K562 (cell line): ENCODE measurements around the gene SNRPB. TPM values are rescaled to one million over a fixed set of nuclear protein-coding genes. Genes with fewer than 3 reads are reported as not detected.
"Not testable (repeated sequence)": the region's sequence is repeated elsewhere in the genome, so short reads cannot be mapped to it uniquely, and the experiment has no call there.

Experiments used
- ATAC-seq: fragments of 200-7000 bp; cut with Tn5 transposase; 3 replicates; pipeline ENCODE4 v1.9.1; 2020; ENCODE audit warnings: moderate library complexity
- BruUV-seq: library from RNA; stranded (reverse); fragments of 400-500 nt; replicated peaks from 2 replicates; lab custom pipeline; 2021; lab: Mats Ljungman, UMichigan
- CTCF ChIA-PET: fragments of 300-600 bp; formaldehyde crosslinking; extraction: SDS; loops from one replicate; lab custom pipeline; 2021; ENCODE audit warnings: low intra/inter-chr PET ratio; lab: Yijun Ruan, JAX
- POLR2A ChIA-PET: fragments of 300-600, 350-650 bp; sonication (Branson Sonifier 250); formaldehyde crosslinking; extraction: SDS; loops from one replicate; lab custom pipeline; 2021; ENCODE audit warnings: antibody characterized with exemption, inconsistent platforms; lab: Yijun Ruan, JAX
- DNase-seq, 4 experiments: peaks; one replicate each; pipeline versions ENCODE4 v3.0.0 to v3.0.0-alpha.2; 2011 to 2018; ENCODE audit warnings: low spot score in 3 of 4, mixed read lengths in 3 of 4; ENCODE audit errors: extremely low read depth in 1 of 4
- FAIRE-seq: peaks from 2 replicates; lab custom pipeline; 2011; peaks lifted over from hg19 to GRCh38; lab: Jason Lieb, UNC
- H2AFZ ChIP-seq: 2 replicates; pipeline ENCODE4 v1.6.0; 2011; ENCODE audit warnings: low read depth, low read length, control low read depth, inconsistent platforms
- H3K27ac ChIP-seq: fragments of 200-600 bp; 3 replicates; pipeline ENCODE4 v1.8.0; 2011; ENCODE audit warnings: low read depth, mild to moderate bottlenecking, control low read depth, inconsistent platforms, low read length, moderate library complexity, mixed read lengths; ENCODE audit errors: extremely low read depth
- H3K27me3 ChIP-seq, 2 experiments: fragments of 300-600 bp in 1 of 2; 2 replicates in 1 of 2; 3 replicates in 1 of 2; pipeline versions ENCODE4 v1.6.0 to v1.8.0; 2011; ENCODE audit warnings: inconsistent platforms in 2 of 2, low read length in 2 of 2, mild to moderate bottlenecking in 1 of 2, mixed read lengths in 1 of 2, moderate library complexity in 1 of 2; ENCODE audit not compliant: control insufficient read depth in 2 of 2, insufficient read depth in 2 of 2
- H3K36me3 ChIP-seq: fragments of 300-600 bp; 3 replicates; pipeline ENCODE4 v1.8.0; 2011; ENCODE audit warnings: mild to moderate bottlenecking, low read length, inconsistent platforms; ENCODE audit not compliant: control insufficient read depth, insufficient read depth
- H3K4me1 ChIP-seq, 2 experiments: fragments of 200-600 bp in 1 of 2; replicated peaks in 1 of 2; 2 replicates in 1 of 2; 3 replicates in 1 of 2; pipeline versions ENCODE4 v1.5.1 to v1.8.0; 2011; ENCODE audit warnings: inconsistent platforms in 2 of 2, low read length in 2 of 2, mild to moderate bottlenecking in 1 of 2, mixed read lengths in 1 of 2, moderate library complexity in 1 of 2; ENCODE audit not compliant: control insufficient read depth in 2 of 2, insufficient read depth in 2 of 2
- H3K4me2 ChIP-seq: 2 replicates; pipeline ENCODE4 v1.6.1; 2011; ENCODE audit warnings: low read length, control low read depth, inconsistent platforms, mixed read lengths; ENCODE audit not compliant: insufficient read depth
- H3K4me3 ChIP-seq: fragments of 200-600 bp; sonication (generic), shearing (Covaris generic); 2 replicates; pipeline ENCODE4 v1.5.1; 2016; ENCODE audit warnings: control low read depth, inconsistent platforms
- H3K79me2 ChIP-seq: fragments of 200-600 bp; 3 replicates; pipeline ENCODE4 v1.8.0; 2011; ENCODE audit warnings: low read length, inconsistent platforms; ENCODE audit not compliant: control insufficient read depth, insufficient read depth
- H3K9ac ChIP-seq, 2 experiments: 2 replicates each; pipeline versions ENCODE4 v1.6.0 to v1.6.1; 2011; ENCODE audit warnings: low read depth in 2 of 2, low read length in 2 of 2, control low read depth in 1 of 2, inconsistent platforms in 1 of 2, mild to moderate bottlenecking in 1 of 2, mixed read lengths in 1 of 2; ENCODE audit not compliant: insufficient read depth in 1 of 2
- H3K9me1 ChIP-seq: one replicate; pipeline ENCODE4 v1.6.0; 2011; ENCODE audit warnings: inconsistent platforms, mild to moderate bottlenecking, low read length, moderate library complexity; ENCODE audit not compliant: control insufficient read depth, insufficient read depth
- H3K9me3 ChIP-seq: replicated peaks from 2 replicates; pipeline ENCODE4 v1.5.1; 2011; ENCODE audit warnings: low read depth, low read length, inconsistent platforms; ENCODE audit not compliant: control insufficient read depth, insufficient read depth
- H4K20me1 ChIP-seq: replicated peaks from 2 replicates; pipeline ENCODE4 v1.6.1; 2011; ENCODE audit warnings: low read length, inconsistent platforms, mixed read lengths; ENCODE audit not compliant: control insufficient read depth, insufficient read depth
- CCAR2 ChIP-seq: fragments of 200-400 bp; formaldehyde crosslinking; IDR thresholded peaks from 2 replicates; pipeline ENCODE4 v1.6.1; 2017; ENCODE audit warnings: mild to moderate bottlenecking, low read depth, low read length
- GTF2A2 ChIP-seq: IDR thresholded peaks from 2 replicates; pipeline ENCODE4 v1.6.1; 2016; ENCODE audit warnings: mild to moderate bottlenecking, missing genetic modification characterization, missing compliant biosample characterization
- KDM2B ChIP-seq: fragments of 250-450 bp; sonication (Bioruptor Pico); IDR thresholded peaks from 2 replicates; pipeline ENCODE4 v1.8.0; 2021; ENCODE audit warnings: mild to moderate bottlenecking, moderate library complexity
- MEF2A ChIP-seq: IDR thresholded peaks from 2 replicates; pipeline ENCODE4 v1.6.1; 2011; ENCODE audit warnings: low read depth, mild to moderate bottlenecking, low read length, moderate library complexity; ENCODE audit not compliant: control insufficient read depth
- SIRT6 ChIP-seq: IDR thresholded peaks from one replicate; pipeline ENCODE4 v1.6.1; 2012; ENCODE audit warnings: low read depth, mild to moderate bottlenecking, control low read depth, inconsistent platforms, low read length, moderate library complexity
- WGBS: fragments of 100-300 bp; shearing (Covaris generic); methylation state at CpG from one replicate; pipeline ENCODE4 v1.1.6; 2016; ENCODE audit warnings: low coverage, mixed read lengths; ENCODE audit not compliant: insufficient coverage; ENCODE audit errors: missing lambda C conversion rate; 5-methylcytosine and 5-hydroxymethylcytosine counted together
- in situ Hi-C: fragments of 300-500 bp; cut with MboI; formaldehyde crosslinking; loops from 4 replicates; pipeline ENCODE4 v1.15.0; 2018; ENCODE audit warnings: inconsistent platforms, mixed read lengths
- intact Hi-C: fragments of 100-400 bp; cut with micrococcal nuclease; formaldehyde crosslinking; loops from 2 replicates; pipeline ENCODE4 v1.14.2; 2022
- polyA plus RNA-seq, 8 experiments: library from polyadenylated mRNA; depleted of rRNA in 4 of 8; stranded (reverse) in 5 of 8; unstranded in 3 of 8; fragments of >200 nt; fragmentation: Nextera tagmentation in 2 of 8; fragmentation: Illumina TruSeq in 1 of 8; extraction: Ambion mirVana in 2 of 8; extraction: Trizol in 1 of 8; gene quantifications; 2 replicates each; pipeline versions ENCODE4 v1.2.1 to v1.2.3, GENCODE V29; 2011 to 2014; ENCODE audit warnings: inconsistent platforms in 1 of 8, missing spikeins in 1 of 8
- total RNA-seq, 7 experiments: library from RNA; depleted of rRNA in 6 of 7; stranded (reverse); fragments of >200 nt in 6 of 7; fragmentation: Illumina TruSeq in 2 of 7; extraction: Trizol in 2 of 7; gene quantifications; 2 replicates each; pipeline versions ENCODE4 v1.2.1 to v1.2.3, GENCODE V29; 2011 to 2021; ENCODE audit warnings: low replicate concordance in 1 of 7
- TF ChIP-seq, protein P1 (sequence below): sonication (generic); formaldehyde crosslinking; IDR thresholded peaks from 2 replicates; pipeline ENCODE4 v1.8.1; 2023; ENCODE audit warnings: mild to moderate bottlenecking, missing genetic modification reagents
- TF ChIP-seq, protein P2 (sequence below), 2 experiments: IDR thresholded peaks; 2 replicates each; pipeline ENCODE4 v1.6.1; 2012; ENCODE audit warnings: improper control_type of control experiment in 2 of 2, low read depth in 2 of 2, low read length in 2 of 2, borderline replicate concordance in 1 of 2

The SNRPB gene
- total and polyA plus RNA-seq, 9 of the 15 experiments (the other 6 are each of a cell fraction or from before 2014, with no cell fraction given): 13.1 to 615 (median 266) TPM

DNA sequence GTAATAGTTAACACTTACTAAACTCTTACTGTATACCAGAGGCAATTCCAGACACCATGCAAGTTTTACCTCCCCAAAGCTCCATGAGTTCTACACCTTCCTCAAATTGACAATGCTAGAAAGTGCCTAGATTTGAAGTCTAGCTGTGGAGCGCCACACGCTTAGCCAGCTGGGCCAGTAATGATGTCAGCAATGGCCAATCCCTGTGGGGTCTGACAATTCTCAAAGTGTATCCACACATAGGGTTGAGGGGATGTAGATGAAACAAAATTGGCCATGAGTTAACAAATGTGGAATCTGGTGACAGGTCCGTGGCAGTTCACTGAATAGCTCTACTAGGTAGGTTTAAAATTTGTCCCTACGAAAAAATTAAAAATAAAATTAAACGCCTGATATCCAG, 36.9 kb upstream of the SNRPB start:
- CTCF ChIA-PET: no interaction called here
- DNase-seq (no peak), FAIRE-seq (peak; percentile 15), ATAC-seq (no peak)
- Histone ChIP-seq H3K79me2 (peaks cover 19% of the 10 kb centered on the region), H4K20me1 (no peaks in the 10 kb centered on the region), H3K9me3 (no peaks in the 10 kb centered on the region), H3K9me1 (no peaks in the 10 kb centered on the region), H3K4me3 (peak overlapping the region; percentile 74; the same call in 1 of the 2 replicates), H2AFZ (no peak overlapping the region), H3K27me3 (no peaks in the 10 kb centered on the region), H3K9ac (peak overlapping the region; percentile 87 to 94; a peak in 3 of 4 replicates), H3K4me2 (peak overlapping the region; percentile 85), H3K36me3 (no peaks in the 10 kb centered on the region), H3K4me1 (peaks cover 9 to 16% of the 10 kb centered on the region in 2 experiments; a peak in 4 of 5 replicates), H3K27ac (peak overlapping the region; percentile 94; the same call in 1 of the 3 replicates)
- intact Hi-C loops: no loop called here
- 36% methylated on average over 5 of the region's 5 CpGs for WGBS
- BruUV-seq: no TSS peak
- POLR2A ChIA-PET: interaction anchor here (0.6 to 1.5 kb wide), 5 partner anchors 15 to 1386 kb away, joined by 3 to 7 read pairs (median 4); no protein-coding TSS in a partner anchor
- in situ Hi-C loops: no loop called here
- TF ChIP-seq, protein P1, sequence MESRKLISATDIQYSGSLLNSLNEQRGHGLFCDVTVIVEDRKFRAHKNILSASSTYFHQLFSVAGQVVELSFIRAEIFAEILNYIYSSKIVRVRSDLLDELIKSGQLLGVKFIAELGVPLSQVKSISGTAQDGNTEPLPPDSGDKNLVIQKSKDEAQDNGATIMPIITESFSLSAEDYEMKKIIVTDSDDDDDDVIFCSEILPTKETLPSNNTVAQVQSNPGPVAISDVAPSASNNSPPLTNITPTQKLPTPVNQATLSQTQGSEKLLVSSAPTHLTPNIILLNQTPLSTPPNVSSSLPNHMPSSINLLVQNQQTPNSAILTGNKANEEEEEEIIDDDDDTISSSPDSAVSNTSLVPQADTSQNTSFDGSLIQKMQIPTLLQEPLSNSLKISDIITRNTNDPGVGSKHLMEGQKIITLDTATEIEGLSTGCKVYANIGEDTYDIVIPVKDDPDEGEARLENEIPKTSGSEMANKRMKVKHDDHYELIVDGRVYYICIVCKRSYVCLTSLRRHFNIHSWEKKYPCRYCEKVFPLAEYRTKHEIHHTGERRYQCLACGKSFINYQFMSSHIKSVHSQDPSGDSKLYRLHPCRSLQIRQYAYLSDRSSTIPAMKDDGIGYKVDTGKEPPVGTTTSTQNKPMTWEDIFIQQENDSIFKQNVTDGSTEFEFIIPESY (CRISPR knock-in tag): peak; percentile 93
- TF ChIP-seq, protein P2, sequence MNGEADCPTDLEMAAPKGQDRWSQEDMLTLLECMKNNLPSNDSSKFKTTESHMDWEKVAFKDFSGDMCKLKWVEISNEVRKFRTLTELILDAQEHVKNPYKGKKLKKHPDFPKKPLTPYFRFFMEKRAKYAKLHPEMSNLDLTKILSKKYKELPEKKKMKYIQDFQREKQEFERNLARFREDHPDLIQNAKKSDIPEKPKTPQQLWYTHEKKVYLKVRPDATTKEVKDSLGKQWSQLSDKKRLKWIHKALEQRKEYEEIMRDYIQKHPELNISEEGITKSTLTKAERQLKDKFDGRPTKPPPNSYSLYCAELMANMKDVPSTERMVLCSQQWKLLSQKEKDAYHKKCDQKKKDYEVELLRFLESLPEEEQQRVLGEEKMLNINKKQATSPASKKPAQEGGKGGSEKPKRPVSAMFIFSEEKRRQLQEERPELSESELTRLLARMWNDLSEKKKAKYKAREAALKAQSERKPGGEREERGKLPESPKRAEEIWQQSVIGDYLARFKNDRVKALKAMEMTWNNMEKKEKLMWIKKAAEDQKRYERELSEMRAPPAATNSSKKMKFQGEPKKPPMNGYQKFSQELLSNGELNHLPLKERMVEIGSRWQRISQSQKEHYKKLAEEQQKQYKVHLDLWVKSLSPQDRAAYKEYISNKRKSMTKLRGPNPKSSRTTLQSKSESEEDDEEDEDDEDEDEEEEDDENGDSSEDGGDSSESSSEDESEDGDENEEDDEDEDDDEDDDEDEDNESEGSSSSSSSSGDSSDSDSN (IDR thresholded peaks at IDR 0.05; ENCODE audit: borderline replicate concordance in 1 of 2, low read depth in 2 of 2, low read length in 2 of 2): no peak
- TF ChIP-seq CCAR2 (no peak), GTF2A2 (tag) (no peak), SIRT6 (no peak), KDM2B (no peak), MEF2A (no peak)

DNA sequence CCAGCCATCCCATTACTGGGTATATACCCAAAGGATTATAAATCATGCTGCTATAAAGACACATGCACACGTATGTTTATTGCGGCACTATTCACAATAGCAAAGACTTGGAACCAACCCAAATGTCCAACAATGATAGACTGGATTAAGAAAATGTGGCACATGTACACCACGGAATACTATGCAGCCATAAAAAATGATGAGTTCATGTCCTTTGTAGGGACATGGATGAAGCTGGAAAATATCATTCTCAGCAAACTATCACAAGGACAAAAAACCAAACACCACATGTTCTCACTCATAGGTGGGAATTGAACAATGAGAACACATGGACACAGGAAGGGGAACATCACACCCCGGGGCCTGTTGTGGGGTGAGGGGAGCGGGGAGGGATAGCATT, 35.8 kb upstream of the SNRPB start:
- H3K4me2 ChIP-seq, CTCF ChIA-PET, intact Hi-C loops, in situ Hi-C loops, H3K27me3 ChIP-seq, FAIRE-seq, H3K4me3 ChIP-seq, ATAC-seq, POLR2A ChIA-PET, H3K9ac ChIP-seq, BruUV-seq, H3K9me3 ChIP-seq, H3K27ac ChIP-seq, H2AFZ ChIP-seq, H4K20me1 ChIP-seq, H3K36me3 ChIP-seq, H3K9me1 ChIP-seq, DNase-seq: not testable (repeated sequence)
- Histone ChIP-seq H3K4me1 (peaks cover 9 to 16% of the 10 kb centered on the region in 2 experiments; a peak in 4 of 5 replicates), H3K79me2 (peaks cover 19% of the 10 kb centered on the region)
- WGBS: no CpG with 5 or more reads among the region's 5 CpGs
